ENCODE measurements around the gene VPS16.

- TF ChIP-seq CTCF (IDR thresholded peaks at IDR 0.05) (peak in 4 of 6 experiments; percentile 22 to 47 (median 28)), POLR2A (IDR thresholded peaks at IDR 0.05) (no peak), EP300 (IDR thresholded peaks at IDR 0.05) (no peak)
Measured at GRCh38 chr20:2872459-2873009, 32.0 kb downstream of the VPS16 start.
